HG02840 (cell line): ENCODE data around the gene ZNF883.

ENCODE experiments used
- ATAC-seq: cut with Tn5 transposase; IDR thresholded peaks from one replicate; pipeline ENCODE4 v1.9.1; 2021; ENCODE audit warnings: mild to moderate bottlenecking, moderate library complexity, moderate number of reproducible peaks; ENCODE audit not compliant: unreplicated experiment, low FRiP score

The ZNF883 gene

DNA sequence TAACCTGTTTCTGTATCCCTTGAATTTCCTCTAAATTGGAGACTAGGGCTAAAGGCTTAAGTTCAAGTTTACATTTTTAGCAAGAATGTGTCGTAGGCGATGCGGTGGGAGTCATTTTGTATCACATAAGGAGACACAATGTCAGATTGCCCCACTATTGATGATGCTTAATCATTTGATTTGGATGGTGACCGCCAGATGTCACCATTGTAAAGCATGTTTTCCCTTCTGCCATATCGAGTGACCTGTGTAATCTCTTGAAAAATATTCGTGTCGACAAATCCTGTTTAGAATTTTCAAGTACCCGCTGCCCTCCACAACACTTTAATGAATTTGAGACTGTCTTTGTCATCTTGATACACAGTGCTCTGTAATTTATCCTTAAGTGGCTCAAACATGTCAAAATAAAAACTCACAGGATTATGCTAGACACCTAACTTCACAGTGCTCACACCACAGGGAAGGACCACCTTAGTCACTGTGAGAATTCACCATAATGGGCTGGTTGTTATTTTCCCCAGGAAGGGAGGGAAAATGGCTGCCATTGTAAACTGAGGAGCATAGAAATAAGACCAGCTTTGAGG, 86.8 kb downstream of the ZNF883 start:
- ATAC-seq, result no peak

DNA sequence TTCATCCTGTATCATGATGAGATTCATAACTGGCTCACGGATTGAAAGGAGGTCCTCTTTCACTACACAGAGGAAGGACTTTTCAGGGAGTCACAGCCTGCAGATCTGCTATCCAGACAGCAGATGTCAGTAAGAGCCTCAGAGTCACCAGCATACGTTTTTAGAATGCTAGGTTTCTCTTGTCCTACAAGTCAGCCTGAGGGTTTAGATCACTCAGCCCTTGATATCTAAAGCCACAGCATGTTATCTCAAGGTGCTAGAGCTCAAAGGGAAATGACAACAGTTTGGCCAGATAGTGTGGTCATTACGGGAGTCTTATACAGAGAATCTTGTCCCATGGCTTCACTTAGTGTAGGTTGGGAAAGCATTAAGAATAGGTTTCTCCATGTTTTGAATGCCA, 90.4 kb downstream of the ZNF883 start:
- ATAC-seq, result no peak

DNA sequence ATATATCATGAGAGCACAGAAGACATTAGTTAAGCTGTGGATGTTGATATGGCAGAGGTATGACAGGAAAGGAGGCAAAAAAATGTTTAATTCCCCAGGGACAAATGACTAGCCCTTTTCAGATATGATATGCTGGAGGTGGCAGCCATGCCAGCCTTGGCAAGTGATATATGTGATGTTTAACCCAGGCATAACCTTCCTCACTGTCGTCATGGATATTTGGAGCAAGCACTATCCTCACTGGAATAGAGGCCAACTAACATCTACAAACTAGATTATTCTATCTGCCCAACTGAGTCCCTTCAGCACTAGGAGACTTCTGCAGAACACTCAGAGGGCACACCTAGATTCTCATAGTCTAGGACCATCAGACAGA, 94.0 kb downstream of the ZNF883 start:
- no peak for ATAC-seq

DNA sequence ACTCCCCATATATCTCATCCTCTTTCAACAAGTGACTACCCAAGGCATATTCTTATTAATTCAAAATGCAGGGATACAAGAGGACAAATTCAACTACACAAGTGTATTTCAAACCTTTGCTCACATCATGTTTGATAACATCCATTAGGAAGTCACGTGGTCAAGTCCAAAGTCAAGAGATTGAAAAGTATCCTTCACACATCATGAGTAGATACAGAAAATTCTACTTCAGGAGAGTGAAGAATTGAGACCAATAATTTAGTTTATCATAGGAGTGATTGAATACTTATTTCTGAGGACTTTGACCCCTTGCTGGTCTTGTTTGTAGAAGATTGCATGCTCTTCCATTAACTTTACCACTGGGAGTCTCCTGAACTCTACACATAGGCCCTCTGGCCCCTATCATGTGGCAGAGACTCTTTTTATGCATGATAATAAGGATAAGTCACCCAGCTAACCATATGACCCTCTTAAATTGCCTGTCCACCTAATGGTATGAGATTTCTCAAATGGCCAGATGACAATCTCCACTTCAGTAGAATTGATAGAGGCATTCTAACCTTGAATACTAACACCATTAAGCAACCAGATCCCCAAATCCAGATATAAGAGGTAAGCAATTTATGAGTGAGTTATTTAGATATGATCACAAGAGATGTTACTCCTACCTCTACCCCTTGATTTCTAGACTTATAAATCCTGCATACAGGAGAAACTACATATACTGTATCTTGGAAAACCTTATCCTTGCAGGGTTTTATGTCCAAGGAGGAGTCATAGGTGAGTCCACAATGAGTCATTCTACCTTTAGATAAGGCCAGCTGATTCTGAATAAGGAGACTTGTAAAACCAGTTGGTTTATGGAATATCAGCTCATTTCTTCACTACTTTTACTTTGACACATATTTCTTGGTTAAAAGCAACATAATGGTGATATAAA, 94.7 kb downstream of the ZNF883 start:
- no peak for ATAC-seq

DNA sequence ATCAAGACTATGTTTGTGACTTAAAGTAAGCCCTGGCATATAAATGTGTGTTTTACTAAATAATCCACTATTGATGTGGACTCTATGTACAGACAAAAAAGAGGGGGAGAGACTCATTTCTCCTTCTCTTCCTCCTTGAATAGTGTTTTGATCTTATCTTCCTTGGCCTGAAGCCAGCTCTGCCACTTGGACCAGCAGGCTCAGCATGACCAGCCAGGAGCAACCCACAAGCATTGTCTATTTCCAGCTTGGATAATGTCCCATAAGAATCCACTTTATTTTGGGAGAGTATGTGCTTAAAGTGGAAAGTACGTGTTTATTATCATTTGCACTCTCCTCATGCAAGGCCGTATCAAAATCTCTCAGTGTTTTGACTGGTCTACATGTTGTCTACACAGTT, 97.5 kb downstream of the ZNF883 start:
- ATAC-seq, result no peak

DNA sequence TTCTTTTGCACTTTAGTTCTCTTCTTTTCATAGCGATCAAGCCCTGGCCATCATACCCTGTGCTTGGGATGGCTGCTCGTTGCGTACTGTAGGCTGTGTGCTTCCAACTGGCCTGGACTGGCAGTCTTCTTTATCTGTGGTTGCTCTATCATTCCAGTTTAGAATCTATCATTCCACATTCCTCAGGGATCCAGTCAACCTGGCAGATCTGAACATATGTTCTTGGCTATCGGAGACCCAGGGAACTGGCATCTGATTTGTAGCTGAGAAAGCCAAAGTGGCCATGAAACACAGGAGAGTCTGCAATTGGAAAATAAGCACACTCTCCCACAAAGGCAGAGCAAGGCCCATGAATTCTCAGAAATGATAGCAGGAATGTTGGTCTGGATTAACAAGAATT, 98.7 kb downstream of the ZNF883 start:
- no peak for ATAC-seq

DNA sequence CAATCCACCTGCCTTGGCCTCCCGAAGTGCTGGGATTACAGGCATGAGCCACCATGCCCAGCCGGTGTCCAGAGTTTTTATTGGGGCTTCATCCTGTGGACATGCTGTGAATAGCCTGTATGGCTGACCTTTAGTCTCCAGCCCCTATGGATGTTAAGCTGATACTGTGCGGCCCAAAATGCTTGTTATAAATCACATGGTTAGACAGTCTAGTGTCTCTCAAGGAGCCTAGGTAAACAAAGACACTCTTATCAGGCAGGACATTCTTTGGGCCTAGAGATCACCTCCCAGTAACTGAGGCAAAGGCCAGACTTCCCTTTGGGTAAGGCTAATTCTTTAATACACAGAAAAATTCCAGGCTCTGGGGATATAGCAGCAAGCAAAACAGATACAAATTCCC, 99.4 kb downstream of the ZNF883 start:
- ATAC-seq, result no peak

DNA sequence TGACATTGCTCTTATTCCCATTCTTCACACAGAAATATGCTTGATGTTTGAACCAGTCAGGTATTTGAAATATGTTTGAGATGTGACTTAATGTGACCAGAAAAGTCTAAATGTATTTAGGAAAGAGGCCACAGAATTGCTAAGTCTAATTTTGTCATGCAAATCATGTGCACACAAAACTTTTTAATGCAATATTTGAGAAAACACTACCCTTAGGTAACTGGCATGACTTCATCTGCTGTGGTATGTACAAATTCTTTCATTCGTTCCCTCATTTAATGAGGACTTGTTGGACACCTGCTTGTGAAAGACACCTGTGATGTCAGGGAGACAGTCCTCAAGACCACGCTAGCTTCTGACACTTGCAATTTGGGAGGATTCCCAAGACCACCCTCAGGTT, 100.3 kb downstream of the ZNF883 start:
- ATAC-seq, result no peak
